Activated T-cell treated with anti-CD3 and anti-CD28 coated beads, Interleukin-2, amount 50 U/mL, for 72 hours (primary cell): ENCODE measurements around the gene IL16. TPM values are rescaled to one million over a fixed set of nuclear protein-coding genes. Genes with fewer than 3 reads are reported as not detected.

ENCODE experiments used
- total RNA-seq, 2 donors: library from RNA; stranded (reverse); gene quantifications; one replicate each; pipeline ENCODE4 v1.2.3, GENCODE V29; 2022

The IL16 gene
- total RNA-seq, 2 donors from 2014 or later, result 50.9 to 63.2 TPM

Other genes with a start within 250 kb of the IL16 start
- 10 to 100 TPM; 19.6 to 23.8 TPM for gene MESD, start 207.1 kb upstream of the IL16 start, total RNA-seq
- 10 to 100 TPM; 11.3 to 17.2 TPM for gene TLNRD1, start 196.0 kb upstream of the IL16 start, total RNA-seq
- gene CFAP161, start 62.6 kb upstream of the IL16 start, total RNA-seq, result under 1 TPM in 1 of 2 donors, not detected in 1; 0.48 TPM
- 10 to 100 TPM in 1 of 2 donors, 1 to 10 TPM in 1; 9.0 to 10.3 TPM for gene STARD5, start 127.3 kb downstream of the IL16 start, total RNA-seq
- not detected for gene TMC3, start 177.3 kb downstream of the IL16 start, total RNA-seq